ENCODE measurements around the gene XKR3.

XKR3 gene

DNA sequence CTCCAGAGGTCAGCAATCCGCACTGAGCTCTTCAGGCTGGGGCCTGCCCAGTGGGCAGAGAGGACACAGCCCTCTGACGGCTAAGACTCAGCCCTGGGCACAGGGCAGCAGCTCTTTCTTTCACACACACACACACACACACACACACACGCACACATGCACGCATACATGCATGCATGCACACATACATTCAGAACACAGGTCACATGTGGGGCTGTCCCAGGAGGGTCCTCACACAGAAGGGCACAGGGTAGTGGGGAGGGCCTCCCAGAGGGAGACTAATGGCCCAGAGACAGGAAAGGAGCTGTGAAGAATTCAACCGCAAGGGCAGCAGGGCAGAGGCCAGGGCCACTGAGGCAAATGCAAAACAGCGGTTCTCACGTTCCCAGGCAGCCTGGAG, 20.3 kb upstream of the XKR3 start:
- TF ChIP-seq, protein P1, sequence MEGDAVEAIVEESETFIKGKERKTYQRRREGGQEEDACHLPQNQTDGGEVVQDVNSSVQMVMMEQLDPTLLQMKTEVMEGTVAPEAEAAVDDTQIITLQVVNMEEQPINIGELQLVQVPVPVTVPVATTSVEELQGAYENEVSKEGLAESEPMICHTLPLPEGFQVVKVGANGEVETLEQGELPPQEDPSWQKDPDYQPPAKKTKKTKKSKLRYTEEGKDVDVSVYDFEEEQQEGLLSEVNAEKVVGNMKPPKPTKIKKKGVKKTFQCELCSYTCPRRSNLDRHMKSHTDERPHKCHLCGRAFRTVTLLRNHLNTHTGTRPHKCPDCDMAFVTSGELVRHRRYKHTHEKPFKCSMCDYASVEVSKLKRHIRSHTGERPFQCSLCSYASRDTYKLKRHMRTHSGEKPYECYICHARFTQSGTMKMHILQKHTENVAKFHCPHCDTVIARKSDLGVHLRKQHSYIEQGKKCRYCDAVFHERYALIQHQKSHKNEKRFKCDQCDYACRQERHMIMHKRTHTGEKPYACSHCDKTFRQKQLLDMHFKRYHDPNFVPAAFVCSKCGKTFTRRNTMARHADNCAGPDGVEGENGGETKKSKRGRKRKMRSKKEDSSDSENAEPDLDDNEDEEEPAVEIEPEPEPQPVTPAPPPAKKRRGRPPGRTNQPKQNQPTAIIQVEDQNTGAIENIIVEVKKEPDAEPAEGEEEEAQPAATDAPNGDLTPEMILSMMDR (IDR thresholded peaks at IDR 0.05; ENCODE audit: low read depth, low read length), result no peak
- DNase-seq (ENCODE audit: extremely low read depth, low read depth), result no peak

DNA sequence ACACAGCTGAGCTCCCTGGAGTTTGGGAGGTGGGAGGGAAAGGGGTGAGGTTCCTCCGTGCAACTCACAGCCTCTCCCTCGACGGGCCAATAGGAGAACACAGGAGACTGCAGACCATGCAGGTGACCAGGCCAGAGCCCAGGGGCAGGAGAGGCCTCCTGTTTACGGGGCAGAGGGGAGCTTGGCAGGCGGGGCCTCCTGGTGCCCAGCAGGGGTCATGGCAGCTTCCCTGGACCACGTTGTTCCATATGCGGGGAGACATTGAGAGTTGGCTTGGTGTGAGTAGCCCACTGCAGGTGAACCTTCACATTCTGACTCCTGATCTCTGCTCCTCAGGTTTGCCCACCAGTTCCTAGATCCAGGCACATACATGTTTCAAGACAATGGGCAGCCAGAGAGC, 19.3 kb upstream of the XKR3 start:
- TF ChIP-seq, protein P1 (IDR thresholded peaks at IDR 0.05; ENCODE audit: low read depth, low read length), result no peak
- DNase-seq (ENCODE audit: extremely low read depth, low read depth), result no peak

DNA sequence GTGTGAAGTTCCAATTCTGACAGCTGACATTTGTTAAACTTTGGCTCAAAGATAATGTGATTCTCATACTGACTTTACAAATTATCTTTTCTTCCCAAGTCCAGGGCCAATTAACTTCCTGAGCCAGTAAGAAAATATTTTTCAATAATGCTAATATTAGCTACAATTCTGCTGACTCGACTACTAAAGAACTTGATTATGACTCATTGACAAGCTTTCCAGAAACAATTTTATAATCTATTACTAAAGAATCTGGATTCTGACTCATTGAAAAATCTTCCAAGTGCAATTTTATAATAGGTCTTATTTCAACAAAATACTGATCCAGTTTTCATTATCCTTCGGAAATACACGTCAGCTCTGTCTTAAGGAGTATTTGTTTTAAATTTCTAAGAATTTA, 12.9 kb upstream of the XKR3 start:
- DNase-seq (ENCODE audit: extremely low read depth, low read depth), result no peak
- TF ChIP-seq, protein P1 (IDR thresholded peaks at IDR 0.05; ENCODE audit: low read depth, low read length), result no peak

DNA sequence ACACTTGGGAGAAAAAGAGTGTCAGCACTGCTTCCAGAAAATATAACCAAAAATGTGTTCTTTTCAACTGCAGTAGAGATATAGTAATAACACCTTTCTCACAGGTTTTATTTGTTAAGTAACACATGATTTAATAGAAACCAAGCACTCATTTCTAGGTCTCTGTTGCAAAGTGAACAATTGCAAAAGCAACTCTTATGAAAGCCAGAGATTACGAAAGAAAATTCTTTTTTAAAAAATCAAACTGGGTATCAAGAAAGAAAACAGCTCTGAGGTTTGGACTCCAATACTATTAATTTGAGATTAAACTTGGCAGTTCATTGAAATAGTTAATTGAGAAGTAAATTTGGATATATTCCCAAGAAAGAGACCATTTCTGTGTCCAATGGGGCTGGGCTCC, 9.8 kb upstream of the XKR3 start:
- TF ChIP-seq, protein P1 (IDR thresholded peaks at IDR 0.05; ENCODE audit: low read depth, low read length), result no peak
- no peak for DNase-seq (ENCODE audit: extremely low read depth, low read depth)

DNA sequence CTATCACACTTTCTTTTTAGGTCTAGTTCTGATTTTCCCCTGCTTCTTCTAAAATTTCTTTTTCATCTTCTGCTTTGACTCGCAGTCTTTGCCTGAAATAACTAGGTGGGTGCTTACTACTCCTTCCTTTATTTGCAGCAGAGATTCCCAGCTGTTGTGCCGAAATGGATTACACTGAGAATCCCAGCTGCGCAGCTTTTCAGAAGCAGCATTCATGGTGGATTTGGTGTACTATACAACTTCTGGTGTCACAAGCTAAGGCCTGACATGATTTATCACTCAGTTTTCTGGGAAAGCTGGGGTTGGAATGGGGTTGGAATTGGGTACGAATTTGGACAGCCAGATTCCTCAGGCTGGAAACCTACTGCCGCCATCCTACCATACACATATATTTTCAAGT, 6.0 kb upstream of the XKR3 start:
- TF ChIP-seq, protein P1 (IDR thresholded peaks at IDR 0.05; ENCODE audit: low read depth, low read length), result no peak
- DNase-seq (ENCODE audit: extremely low read depth, low read depth), result no peak

DNA sequence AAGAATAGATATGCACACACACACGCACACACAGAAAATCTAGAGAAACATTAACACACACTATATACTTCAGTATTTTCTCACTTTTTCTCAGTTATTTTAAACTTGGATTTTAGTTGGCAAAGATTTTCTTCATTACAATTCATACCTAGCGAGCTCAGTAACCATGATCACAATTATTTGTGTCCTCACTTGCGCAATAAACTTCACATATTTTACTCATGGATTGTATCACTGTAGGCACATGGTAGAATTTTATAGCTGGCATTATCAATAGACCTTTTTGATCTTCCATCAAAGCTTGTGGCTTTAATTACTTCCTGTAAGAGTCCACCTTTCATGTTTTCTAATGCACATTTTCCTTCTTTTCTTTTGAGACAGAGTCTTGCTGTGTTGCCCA, 4.8 kb upstream of the XKR3 start:
- TF ChIP-seq, protein P1 (IDR thresholded peaks at IDR 0.05; ENCODE audit: low read depth, low read length), result no peak
- no peak for DNase-seq (ENCODE audit: extremely low read depth, low read depth)

DNA sequence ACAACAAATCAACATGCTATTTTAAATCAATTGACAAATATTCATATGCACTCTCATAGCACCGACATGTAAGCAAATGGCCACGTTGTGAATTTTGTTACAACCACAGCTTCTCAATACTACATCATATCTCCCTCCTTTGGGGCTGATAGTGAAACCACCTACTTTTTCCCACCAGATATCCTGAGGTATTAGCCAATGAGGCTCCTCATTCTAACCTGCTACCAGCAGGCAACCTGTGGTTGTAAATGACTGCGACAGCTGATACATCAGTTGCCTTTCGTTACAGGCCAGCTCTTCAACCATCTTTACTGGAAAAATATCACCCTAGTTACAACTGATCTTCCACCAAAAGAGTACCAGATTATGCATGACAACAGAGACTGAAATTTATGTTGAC, 3.7 kb upstream of the XKR3 start:
- no peak for DNase-seq (ENCODE audit: extremely low read depth, low read depth)
- TF ChIP-seq, protein P1 (IDR thresholded peaks at IDR 0.05; ENCODE audit: low read depth, low read length), result no peak

All from AG09319 (cell line).